SK-MEL-5 (cell line): ENCODE measurements around the gene FHOD3. TPM values are rescaled to one million over a fixed set of nuclear protein-coding genes. Genes with fewer than 3 reads are reported as not detected.
"Not testable (repeated sequence)": the region's sequence is repeated elsewhere in the genome, so short reads cannot be mapped to it uniquely, and the experiment has no call there.

Source experiments
- DNase-seq: peaks from one replicate; pipeline ENCODE4 v3.0.0-alpha.2; 2016; ENCODE audit warnings: low read depth, low spot score
- in situ Hi-C: cut with HindIII; loops from 2 replicates; pipeline ENCODE4 v1.10.0; 2016; ENCODE audit warnings: low sequenced_read_pairs, high pct_unique_total_duplicates, low pct_unique_long_range_greater_than_20kb
- total RNA-seq: library from RNA; depleted of rRNA; stranded (reverse); fragments of >200 nt; shearing (Covaris generic); gene quantifications from 2 replicates; pipeline ENCODE4 v1.2.3, GENCODE V29; 2014

FHOD3 gene
- total RNA-seq, 1 experiment from 2014 or later: 2.4 TPM

DNA sequence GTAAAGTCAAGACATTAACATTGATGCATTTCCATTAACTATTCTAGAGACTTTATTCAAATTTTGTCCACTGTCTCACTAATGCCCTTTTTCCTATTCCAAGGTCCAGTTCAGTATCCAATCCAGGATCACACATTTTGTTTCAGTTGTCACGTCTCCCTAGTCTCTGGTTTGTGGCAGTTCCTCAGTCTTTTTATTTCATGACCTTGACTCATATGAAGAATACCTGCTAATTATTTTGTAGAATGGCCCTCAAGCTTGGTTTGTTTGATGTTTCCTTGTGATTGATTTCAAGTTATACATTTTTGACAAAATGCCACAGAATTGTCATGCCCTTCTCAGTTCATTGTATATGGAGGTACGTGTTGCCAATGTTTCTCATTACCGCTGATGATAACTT is 145.2 kb downstream of the FHOD3 start:
- no peak for DNase-seq
- in situ Hi-C loops: no loop called here

GRCh38 chr18:36446059-36446458 is 148.5 kb downstream of the FHOD3 start:
- DNase-seq: no peak
- in situ Hi-C loops: no loop called here

DNA sequence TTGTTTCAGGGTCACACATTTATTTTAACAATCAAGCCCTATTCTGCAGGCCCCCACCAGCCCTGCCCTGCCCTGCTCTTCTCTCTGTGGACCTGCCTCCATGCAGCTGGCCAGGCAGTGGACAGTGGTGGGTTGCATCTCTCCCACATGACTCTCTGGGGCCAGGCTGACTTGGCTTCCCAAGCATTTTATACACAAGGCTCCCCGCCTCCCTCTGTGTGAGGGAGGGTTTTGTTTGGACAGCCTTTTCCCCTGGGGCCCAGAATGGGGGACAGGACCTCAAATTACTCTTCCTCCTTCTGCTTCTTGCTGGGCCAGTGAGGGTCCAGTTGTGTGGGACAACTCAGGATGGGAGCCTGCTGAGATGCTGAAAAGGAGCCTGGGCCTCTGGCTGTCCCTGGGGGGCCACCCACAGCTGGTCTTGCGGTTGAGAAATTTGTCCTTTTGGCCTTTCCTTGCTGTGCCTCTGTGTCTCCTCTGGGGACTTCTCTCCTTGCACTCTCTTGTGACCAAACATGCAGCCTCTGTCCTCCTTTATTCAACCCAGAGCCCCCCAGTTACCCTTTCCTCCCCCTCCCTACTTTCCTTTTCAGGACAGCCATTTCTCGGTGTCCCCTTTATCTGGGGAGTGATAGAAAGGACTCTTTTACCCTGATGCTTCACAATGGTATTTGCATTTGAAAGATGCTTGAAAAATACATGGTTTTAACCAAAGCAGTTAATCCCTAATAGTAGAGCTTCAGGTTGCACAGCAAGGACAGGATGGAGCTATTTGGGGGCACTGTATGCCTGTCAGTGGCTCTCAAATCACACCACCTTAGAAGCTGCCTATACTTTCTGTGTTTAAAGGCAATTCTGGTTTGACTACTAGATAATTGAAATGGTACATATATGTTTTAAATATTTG is 151.1 kb downstream of the FHOD3 start:
- in situ Hi-C loops: no loop called here
- no peak for DNase-seq

- in situ Hi-C loops: no loop called here
These were observed 151.9 kb downstream of the FHOD3 start for GRCh38 chr18:36449451-36449850.

GRCh38 chr18:36450264-36450663 is 152.8 kb downstream of the FHOD3 start:
- in situ Hi-C loops: no loop called here
- DNase-seq: no peak

More at GRCh38 chr18:36449451-36449850, 151.9 kb downstream of the FHOD3 start:
- DNase-seq: no peak

GRCh38 chr18:36451454-36452251 is 154.1 kb downstream of the FHOD3 start:
- no peak for DNase-seq
- in situ Hi-C loops: no loop called here

GRCh38 chr18:36454245-36454644 is 156.7 kb downstream of the FHOD3 start:
- in situ Hi-C loops: no loop called here
- no peak for DNase-seq

GRCh38 chr18:36454848-36455458 is 157.4 kb downstream of the FHOD3 start:
- DNase-seq: no peak
- in situ Hi-C loops: no loop called here

- in situ Hi-C loops: no loop called here
- DNase-seq: no peak
These were observed 158.4 kb downstream of the FHOD3 start for GRCh38 chr18:36455931-36456330.

DNA sequence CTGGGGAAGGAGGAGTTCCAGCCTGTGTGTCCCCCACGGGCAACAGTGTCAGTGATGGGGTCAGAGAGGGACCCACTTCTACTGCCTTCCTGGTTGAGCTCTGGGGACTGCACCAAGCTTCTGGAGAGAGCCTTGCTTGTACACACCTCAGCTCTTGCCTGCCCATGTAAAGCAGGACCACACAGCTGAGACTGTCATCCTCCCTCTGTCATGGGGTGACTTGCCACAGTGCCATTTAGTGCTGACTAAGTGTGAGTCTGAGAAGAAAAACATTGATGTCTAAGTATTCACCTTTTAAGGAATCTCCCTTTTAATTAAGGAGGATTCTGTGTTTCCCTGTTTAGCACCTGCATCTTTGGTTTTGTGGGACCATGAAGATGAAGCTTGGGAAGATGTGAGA is 159.1 kb downstream of the FHOD3 start:
- DNase-seq: no peak

GRCh38 chr18:36457683-36458082 is 160.2 kb downstream of the FHOD3 start:
- in situ Hi-C loops: no loop called here
- DNase-seq: no peak

More for the DNA sequence above, 159.1 kb downstream of the FHOD3 start:
- in situ Hi-C loops: no loop called here

GRCh38 chr18:36458306-36458705 is 160.8 kb downstream of the FHOD3 start:
- DNase-seq: no peak
- in situ Hi-C loops: no loop called here

DNA sequence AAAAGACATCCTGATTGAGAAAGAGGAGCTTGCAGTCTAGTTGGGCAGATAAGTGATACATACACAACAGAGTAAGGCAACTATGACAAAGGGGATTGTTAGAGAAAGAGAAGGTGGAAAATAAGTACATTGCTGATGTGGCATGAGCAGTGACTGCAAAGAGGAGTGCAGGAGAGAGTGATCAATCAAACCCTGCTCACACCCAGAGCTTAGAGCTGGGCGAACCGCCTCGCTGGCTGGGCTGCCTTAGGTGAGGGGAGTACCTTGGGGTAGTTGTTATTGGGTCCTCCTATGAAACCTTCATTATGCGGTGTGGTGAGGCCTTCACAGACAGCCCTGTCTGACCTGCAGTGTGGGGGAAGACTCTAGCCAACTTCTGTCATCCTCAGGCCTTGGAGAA is 161.7 kb downstream of the FHOD3 start:
- in situ Hi-C loops: no loop called here
- no peak for DNase-seq

- in situ Hi-C loops: no loop called here
- no peak for DNase-seq
These were observed 162.3 kb downstream of the FHOD3 start for GRCh38 chr18:36459786-36460185.

- no peak for DNase-seq
- in situ Hi-C loops: no loop called here
These were observed 162.9 kb downstream of the FHOD3 start for GRCh38 chr18:36460324-36460850.

DNA sequence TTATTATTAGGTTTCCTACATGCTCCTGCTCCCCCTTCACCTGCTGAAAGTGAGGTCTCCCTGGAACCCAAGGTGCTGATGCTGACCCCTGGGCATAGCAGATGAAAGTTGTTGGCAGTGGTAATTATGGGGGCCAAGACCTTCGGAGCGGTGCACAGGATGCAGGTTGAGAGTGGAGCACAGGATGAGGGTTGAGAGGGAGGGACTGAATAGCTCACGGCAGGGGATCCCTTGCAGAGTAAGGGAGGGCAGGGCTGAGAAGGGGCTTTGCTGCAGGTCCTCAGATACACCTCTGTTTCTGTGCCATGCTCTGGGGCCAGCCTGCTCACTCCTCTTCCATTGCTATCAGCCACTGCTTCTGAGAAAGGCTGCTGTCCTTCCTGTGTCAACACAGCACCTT is 163.3 kb downstream of the FHOD3 start:
- DNase-seq: no peak
- in situ Hi-C loops: no loop called here

DNA sequence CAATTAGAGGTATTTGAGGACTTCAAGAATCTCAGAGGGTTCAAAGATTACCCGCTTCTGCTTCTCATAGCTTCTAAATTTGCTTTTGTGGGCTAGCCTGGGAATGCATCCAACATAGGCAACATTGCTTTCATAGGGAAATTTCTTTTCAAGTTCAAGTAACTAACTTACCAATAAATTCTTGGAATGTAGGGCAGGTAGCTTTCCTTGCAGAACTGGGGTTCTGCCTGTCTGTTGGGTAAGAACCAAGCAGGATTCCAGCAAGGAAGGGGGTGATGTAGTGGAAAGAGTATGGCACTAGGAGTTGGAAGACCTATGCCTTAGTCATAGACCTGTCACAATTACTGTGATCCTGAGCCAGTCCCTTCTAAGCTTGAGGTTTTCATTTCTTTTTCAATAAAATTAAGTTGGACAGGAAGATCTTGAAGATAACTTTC is 164.1 kb downstream of the FHOD3 start:
- in situ Hi-C loops: no loop called here
- no peak for DNase-seq

- DNase-seq, in situ Hi-C loops: not testable (repeated sequence)
These were observed 166.0 kb downstream of the FHOD3 start for GRCh38 chr18:36463516-36463915.
